ENCODE measurements around the gene YWHAQ. TPM values are rescaled to one million over a fixed set of nuclear protein-coding genes. Genes with fewer than 3 reads are reported as not detected.

YWHAQ gene
- total RNA-seq, 2 experiments from 2014 or later = 370 to 508 TPM

- intact Hi-C loops (cut with DNase I, micrococcal nuclease) = no loop called here
- Mint-ChIP-seq H3K27me3 (no peaks in the 10 kb centered on the region), H3K27ac (no peak overlapping the region), H3K9me3 (ENCODE audit: low read depth) (no peaks in the 10 kb centered on the region), H3K36me3 (ENCODE audit: low read depth) (no peaks in the 10 kb centered on the region), H3K4me1 (peaks cover 19% of the 10 kb centered on the region), H3K4me3 (no peak overlapping the region)
- ChIA-PET POLR2A (no interaction called here), CTCF (interaction anchor here (0.6 kb wide), 2 partner anchors 11 to 400 kb away, joined by 3 read pairs; no protein-coding TSS in a partner anchor)
- DNase-seq (no peak), ATAC-seq (no peak)
These were observed 60.4 kb downstream of the YWHAQ start for GRCh38 chr2:9570182-9571060.

GRCh38 chr2:9565436-9566153 lies 65.2 kb downstream of the YWHAQ start:
- no peak for DNase-seq
- ATAC-seq = no peak
- H3K36me3 Mint-ChIP-seq (ENCODE audit: low read depth) = peaks cover under 1% of the 10 kb centered on the region
- H3K27ac Mint-ChIP-seq = no peak overlapping the region
- H3K4me3 Mint-ChIP-seq = no peak overlapping the region
- no peaks in the 10 kb centered on the region for H3K4me1 Mint-ChIP-seq
- ChIA-PET POLR2A (no interaction called here), CTCF (no interaction called here)
- intact Hi-C loops (cut with DNase I, micrococcal nuclease) = no loop called here
- H3K9me3 Mint-ChIP-seq (ENCODE audit: low read depth) = no peaks in the 10 kb centered on the region
- H3K27me3 Mint-ChIP-seq = no peaks in the 10 kb centered on the region

GRCh38 chr2:9560628-9561027 lies 70.2 kb downstream of the YWHAQ start:
- no peak for ATAC-seq

GRCh38 chr2:9558948-9559381 lies 71.8 kb downstream of the YWHAQ start:
- H3K27me3 Mint-ChIP-seq = no peaks in the 10 kb centered on the region
- no peak overlapping the region for H3K27ac Mint-ChIP-seq
- intact Hi-C loops (cut with DNase I, micrococcal nuclease) = loop anchor here (5.0 to 10.0 kb wide), 7 partner anchors 137 to 888 kb away; partner anchors contain the start of genes KLF11 (in 2 of the 2), ASAP2 (in 1 of the 2), CPSF3 (in 1 of the 2) and ITGB1BP1 (in 1 of the 2)
- ChIA-PET CTCF (interaction anchor here (0.6 to 1.0 kb wide), 5 partner anchors 11 to 53 kb away, joined by 3 to 5 read pairs (median 3); no protein-coding TSS in a partner anchor), POLR2A (no interaction called here)
- DNase-seq = no peak
- H3K36me3 Mint-ChIP-seq (ENCODE audit: low read depth) = peaks cover 10% of the 10 kb centered on the region
- ATAC-seq = no peak
- H3K4me3 Mint-ChIP-seq = no peak overlapping the region
- H3K9me3 Mint-ChIP-seq (ENCODE audit: low read depth) = no peaks in the 10 kb centered on the region
- H3K4me1 Mint-ChIP-seq = peaks cover 21% of the 10 kb centered on the region

More at GRCh38 chr2:9560628-9561027, 70.2 kb downstream of the YWHAQ start:
- no peak overlapping the region for H3K27ac Mint-ChIP-seq
- H3K27me3 Mint-ChIP-seq = no peaks in the 10 kb centered on the region
- H3K9me3 Mint-ChIP-seq (ENCODE audit: low read depth) = no peaks in the 10 kb centered on the region
- CTCF ChIA-PET = no interaction called here
- intact Hi-C loops (cut with DNase I, micrococcal nuclease) = no loop called here
- no peak overlapping the region for H3K4me3 Mint-ChIP-seq
- H3K36me3 Mint-ChIP-seq (ENCODE audit: low read depth) = peaks cover 10% of the 10 kb centered on the region
- POLR2A ChIA-PET = no interaction called here
- DNase-seq = no peak
- peaks cover 10% of the 10 kb centered on the region for H3K4me1 Mint-ChIP-seq

GRCh38 chr2:9556121-9556743 lies 74.6 kb downstream of the YWHAQ start:
- Mint-ChIP-seq H3K4me1 (peaks cover 46% of the 10 kb centered on the region), H3K4me3 (peak overlapping the region; percentile 97), H3K27me3 (no peaks in the 10 kb centered on the region), H3K27ac (peak overlapping the region; percentile 95), H3K36me3 (ENCODE audit: low read depth) (peaks cover 10% of the 10 kb centered on the region), H3K9me3 (ENCODE audit: low read depth) (no peaks in the 10 kb centered on the region)
- ATAC-seq (peak; percentile 4), DNase-seq (peak; percentile 53)
- intact Hi-C loops (cut with DNase I, micrococcal nuclease) = loop anchor here (5.0 to 10.0 kb wide), 7 partner anchors 134 to 891 kb away; partner anchors contain the start of genes KLF11 (in 2 of the 2), ASAP2 (in 1 of the 2), CPSF3 (in 1 of the 2) and ITGB1BP1 (in 1 of the 2)
- CTCF ChIA-PET = interaction anchor here (0.5 to 1.8 kb wide), 8 partner anchors 10 to 1783 kb away, joined by 3 to 8 read pairs (median 4); partner anchors contain the start of gene YWHAQ
- POLR2A ChIA-PET = interaction anchor here (0.6 to 2.5 kb wide), 7 partner anchors 12 to 196 kb away, joined by 3 to 10 read pairs (median 3); partner anchors contain the start of gene YWHAQ

- no peaks in the 10 kb centered on the region for H3K9me3 Mint-ChIP-seq (ENCODE audit: low read depth)
- H3K36me3 Mint-ChIP-seq (ENCODE audit: low read depth) = peaks cover 9% of the 10 kb centered on the region
These were observed 75.3 kb downstream of the YWHAQ start, which contains the start of gene ADAM17 for GRCh38 chr2:9555297-9556120. Gene ADAM17 (minus strand): TSS chr2:9555830. CDS start chr2:9555605, 225 bp downstream.

GRCh38 chr2:9554921-9555296 lies 75.9 kb downstream of the YWHAQ start:
- peak overlapping the region; percentile 97 for H3K4me3 Mint-ChIP-seq
- peaks cover 52% of the 10 kb centered on the region for H3K4me1 Mint-ChIP-seq
- peak; percentile 25 for ATAC-seq
- POLR2A ChIA-PET = interaction anchor here (0.6 to 2.5 kb wide), 7 partner anchors 9 to 894 kb away, joined by 3 to 10 read pairs (median 4); partner anchors contain the start of genes CPSF3, ITGB1BP1 and YWHAQ
- DNase-seq = peak; percentile 61
- H3K27me3 Mint-ChIP-seq = no peaks in the 10 kb centered on the region
- intact Hi-C loops (cut with DNase I, micrococcal nuclease) = loop anchor here (1.0 to 10.0 kb wide), 19 partner anchors 39 to 892 kb away; partner anchors contain the start of genes CPSF3 (in 2 of the 2), ITGB1BP1 (in 2 of the 2), KLF11 (in 2 of the 2) and ASAP2 (in 1 of the 2)
- no peaks in the 10 kb centered on the region for H3K9me3 Mint-ChIP-seq (ENCODE audit: low read depth)
- H3K36me3 Mint-ChIP-seq (ENCODE audit: low read depth) = peaks cover 7% of the 10 kb centered on the region
- peak overlapping the region; percentile 94 for H3K27ac Mint-ChIP-seq
- CTCF ChIA-PET = interaction anchor here (0.5 to 1.8 kb wide), 10 partner anchors 9 to 494 kb away, joined by 3 to 8 read pairs (median 4); partner anchors contain the start of gene YWHAQ

More at GRCh38 chr2:9555297-9556120, 75.3 kb downstream of the YWHAQ start, which contains the start of gene ADAM17:
- Mint-ChIP-seq H3K4me1 (peaks cover 50% of the 10 kb centered on the region), H3K4me3 (peak within 1 kb of the TSS; percentile 97), H3K27ac (peak within 1 kb of the TSS; percentile 95), H3K27me3 (no peaks in the 10 kb centered on the region)
- intact Hi-C loops (cut with DNase I, micrococcal nuclease) = loop anchor here (1.0 to 10.0 kb wide), 18 partner anchors 39 to 892 kb away; partner anchors contain the start of genes CPSF3 (in 2 of the 2), ITGB1BP1 (in 2 of the 2), KLF11 (in 2 of the 2) and ASAP2 (in 1 of the 2)
- CTCF ChIA-PET = interaction anchor here (0.5 to 1.8 kb wide), 14 partner anchors 10 to 493 kb away, joined by 3 to 8 read pairs (median 3); partner anchors contain the start of gene YWHAQ
- DNase-seq = peak; percentile 92
- POLR2A ChIA-PET = interaction anchor here (0.6 to 2.5 kb wide), 12 partner anchors 9 to 893 kb away, joined by 3 to 10 read pairs (median 3); partner anchors contain the start of genes CPSF3, ITGB1BP1 and YWHAQ
- peak; percentile 87 for ATAC-seq

- Mint-ChIP-seq H3K9me3 (ENCODE audit: low read depth) (no peaks in the 10 kb centered on the region), H3K36me3 (ENCODE audit: low read depth) (peaks cover under 1% of the 10 kb centered on the region), H3K27ac (peak overlapping the region; percentile 81), H3K4me1 (peaks cover 69% of the 10 kb centered on the region), H3K4me3 (peak overlapping the region; percentile 97), H3K27me3 (no peaks in the 10 kb centered on the region)
- CTCF ChIA-PET = interaction anchor here (0.6 to 1.1 kb wide), 2 partner anchors 45 to 70 kb away, joined by 3 read pairs; no protein-coding TSS in a partner anchor
- peak; percentile 23 for ATAC-seq
- POLR2A ChIA-PET = interaction anchor here (0.6 to 0.7 kb wide), 4 partner anchors 58 to 871 kb away, joined by 3 to 5 read pairs (median 4); no protein-coding TSS in a partner anchor
- DNase-seq = no peak
- intact Hi-C loops (cut with DNase I, micrococcal nuclease) = loop anchor here (1.0 to 10.0 kb wide), 14 partner anchors 42 to 492 kb away; partner anchors contain the start of genes KLF11 (in 2 of the 2), ASAP2 (in 1 of the 2) and YWHAQ (in 1 of the 2)
These were observed 78.3 kb downstream of the YWHAQ start for GRCh38 chr2:9552219-9553178.

Data from activated CD4-positive, alpha-beta T cell treated with anti-CD3 and anti-CD28 coated beads for 36 hours (primary cell).